Neural progenitor cell (in vitro differentiated cells): ENCODE data around the gene LRIG2.

Experiments used
- CTCF ChIP-seq: fragments of 200-600 bp; sonication (generic); IDR thresholded peaks from 2 replicates; pipeline ENCODE4 v1.5.1; 2017; ENCODE audit warnings: antibody characterized with exemption, mild to moderate bottlenecking
- EZH2 ChIP-seq: fragments of 200-600 bp; sonication (generic); IDR thresholded peaks from 2 replicates; pipeline ENCODE4 v1.6.1; 2017; ENCODE audit warnings: antibody characterized with exemption, mild to moderate bottlenecking, moderate library complexity
- EZH2phosphoT487 ChIP-seq: fragments of 200-600 bp; sonication (generic); IDR thresholded peaks from 2 replicates; pipeline ENCODE4 v1.6.1; 2017; ENCODE audit warnings: antibody characterized with exemption

DNA sequence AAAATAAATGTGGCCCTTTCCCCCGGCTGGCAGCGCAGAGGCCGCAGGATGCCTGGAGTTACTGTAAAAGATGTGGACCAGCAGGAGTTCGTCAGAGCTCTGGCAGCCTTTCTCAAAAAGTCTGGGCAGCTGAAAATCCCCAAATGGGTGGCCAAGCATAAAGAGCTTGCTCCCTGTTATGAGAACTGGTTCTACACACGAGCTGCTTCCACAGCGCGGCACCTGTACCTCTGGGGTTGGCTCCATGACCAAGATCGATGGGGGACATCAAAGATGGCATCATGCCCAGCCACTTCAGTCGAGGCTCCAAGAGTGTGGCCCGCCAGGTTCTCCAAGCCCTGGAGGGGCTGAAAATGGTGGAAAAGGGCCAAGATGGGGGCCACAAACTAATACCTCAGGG, 95.9 kb downstream of the LRIG2 start:
- TF ChIP-seq CTCF, result no peak
- TF ChIP-seq EZH2, result no peak
- TF ChIP-seq EZH2phosphoT487, result no peak
